ENCODE results near the gene DSCAML1.

DNA sequence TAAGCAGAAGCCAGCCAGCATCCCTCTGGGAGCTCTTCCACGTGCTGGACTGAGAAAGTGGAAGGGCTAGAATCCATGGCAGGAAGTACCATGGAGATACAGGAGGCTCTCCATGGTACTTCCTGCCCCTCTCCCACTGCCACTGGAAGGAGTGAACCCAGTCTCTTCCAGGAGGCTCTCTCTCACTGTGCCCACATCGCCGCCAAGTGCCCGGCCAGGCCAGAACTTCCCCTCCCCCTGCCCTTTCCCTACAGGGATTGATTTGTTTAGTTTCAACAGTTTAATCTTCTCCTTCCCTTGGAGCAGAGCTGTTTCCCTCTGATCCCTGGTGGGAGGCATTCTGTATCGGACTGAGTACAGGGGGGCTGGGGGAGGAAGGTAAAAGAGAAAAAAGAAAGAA, 133.6 kb downstream of the DSCAML1 start:
- TF ChIP-seq EZH2 (IDR thresholded peaks at IDR 0.05; ENCODE audit: insufficient read depth, poor library complexity, severe bottlenecking) (no peak), EZH2phosphoT487 (IDR thresholded peaks at IDR 0.05; ENCODE audit: insufficient read depth, low read depth) (no peak)
